GM12878 (cell line): ENCODE data around the gene TTLL11. TPM values are rescaled to one million over a fixed set of nuclear protein-coding genes. Genes with fewer than 3 reads are reported as not detected.

Experiments used
- BMI1 ChIP-seq: fragments of 450-650 bp; IDR thresholded peaks from 2 replicates; pipeline ENCODE4 v1.6.1; 2016; ENCODE audit warnings: mild to moderate bottlenecking, moderate library complexity, borderline replicate concordance
- CEBPB ChIP-seq, 2 experiments: fragments of 150-350 bp in 1 of 2; IDR thresholded peaks; 2 replicates each; pipeline ENCODE4 v1.6.1; 2012 to 2014; ENCODE audit warnings: low read depth in 2 of 2, low read length in 2 of 2, borderline replicate concordance in 1 of 2, inconsistent platforms in 1 of 2
- ESRRA ChIP-seq: IDR thresholded peaks from 2 replicates; pipeline ENCODE4 v1.6.1; 2012; ENCODE audit warnings: mild to moderate bottlenecking, low read length, improper control_type of control experiment
- ETV6 ChIP-seq, 2 experiments: fragments of 450-650 bp in 1 of 2; IDR thresholded peaks in 1 of 2; conservative IDR thresholded peaks in 1 of 2; 2 replicates each; pipeline ENCODE4 v1.6.1; 2014; ENCODE audit warnings: antibody characterized with exemption in 1 of 2, borderline replicate concordance in 1 of 2, low read depth in 1 of 2, mild to moderate bottlenecking in 1 of 2, moderate library complexity in 1 of 2
- MTA3 ChIP-seq: IDR thresholded peaks from 2 replicates; pipeline ENCODE4 v1.6.1; 2012; ENCODE audit warnings: low read length, inconsistent platforms, borderline replicate concordance
- NBN ChIP-seq: fragments of 450-650 bp; IDR thresholded peaks from 2 replicates; pipeline ENCODE4 v1.6.1; 2016
- PAX8 ChIP-seq: fragments of 450-650 bp; IDR thresholded peaks from 2 replicates; pipeline ENCODE4 v1.6.1; 2017; ENCODE audit warnings: mild to moderate bottlenecking, moderate library complexity
- SREBF1 ChIP-seq: IDR thresholded peaks from 2 replicates; pipeline ENCODE4 v1.6.1; 2012; ENCODE audit warnings: mild to moderate bottlenecking, low read length
- YY1 ChIP-seq: IDR thresholded peaks from 2 replicates; pipeline ENCODE4 v1.6.1; 2011; ENCODE audit warnings: low read depth, mild to moderate bottlenecking, low read length
- ZNF622 ChIP-seq: fragments of 450-650 bp; IDR thresholded peaks from 2 replicates; pipeline ENCODE4 v1.6.1; 2017; ENCODE audit warnings: mild to moderate bottlenecking, inconsistent platforms
- polyA plus RNA-seq, 11 experiments: library from polyadenylated mRNA; depleted of rRNA in 4 of 11; unstranded in 6 of 11; stranded (reverse) in 5 of 11; fragments of >200 nt; fragmentation: Nextera tagmentation in 4 of 11; fragmentation: Illumina TruSeq in 1 of 11; extraction: Ambion mirVana in 4 of 11; extraction: Trizol in 1 of 11; gene quantifications; 1 replicate in 1 of 11; 2 replicates in 10 of 11; pipeline versions ENCODE4 v1.2.1 to v1.2.3, GENCODE V29; 2011 to 2016; ENCODE audit warnings: inconsistent platforms in 2 of 11, missing spikeins in 2 of 11, low read depth in 1 of 11
- total RNA-seq, 4 experiments: library from RNA; depleted of rRNA in 3 of 4; stranded (reverse); fragments of >200 nt in 3 of 4; fragmentation: Illumina TruSeq in 1 of 4; extraction: Trizol in 1 of 4; gene quantifications; 2 replicates each; pipeline versions ENCODE4 v1.2.1 to v1.2.3, GENCODE V29; 2013 to 2021
- TF ChIP-seq, protein P1 (sequence below): fragments of 150-350 bp; IDR thresholded peaks from 2 replicates; pipeline ENCODE4 v1.6.1; 2016; ENCODE audit warnings: low read depth, low read length
- TF ChIP-seq, protein P2 (sequence below): fragments of 450-650 bp; formaldehyde crosslinking; IDR thresholded peaks from 2 replicates; pipeline ENCODE4 v1.5.0; 2022; ENCODE audit warnings: mild to moderate bottlenecking, missing genetic modification characterization
- TF ChIP-seq, protein P3 (sequence below): IDR thresholded peaks from 2 replicates; pipeline ENCODE4 v1.6.1; 2012; ENCODE audit warnings: mild to moderate bottlenecking, low read depth, low read length
- TF ChIP-seq, protein P4 (sequence below): fragments of 450-650 bp; IDR thresholded peaks from 2 replicates; pipeline ENCODE4 v1.6.1; 2017; ENCODE audit warnings: mild to moderate bottlenecking, moderate library complexity

The TTLL11 gene
- total and polyA plus RNA-seq, 10 of the 15 experiments (the other 5 are each of a cell fraction or from before 2014, with no cell fraction given): 1.2 to 3.7 (median 2.9) TPM

DNA sequence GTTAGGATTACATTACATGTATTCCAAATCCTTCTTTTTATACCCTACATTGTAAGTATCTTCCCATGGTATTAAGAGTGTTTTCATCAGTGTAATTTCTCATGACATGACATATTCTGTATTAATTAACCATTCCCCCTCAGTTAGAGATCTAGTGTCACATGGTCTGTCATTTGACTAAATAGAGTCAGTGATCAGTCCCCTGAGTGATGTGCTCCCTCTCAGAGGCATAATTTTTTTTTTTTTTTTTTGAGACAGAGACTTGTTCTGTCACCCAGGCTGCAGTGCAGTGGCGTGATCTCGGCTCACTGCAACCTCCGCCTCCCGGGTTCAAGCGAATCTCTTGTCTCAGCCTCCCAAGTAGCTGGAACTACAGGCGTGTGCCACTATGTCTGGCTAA is 218.6 kb downstream of the TTLL11 start (continued):
- TF ChIP-seq, protein P1, sequence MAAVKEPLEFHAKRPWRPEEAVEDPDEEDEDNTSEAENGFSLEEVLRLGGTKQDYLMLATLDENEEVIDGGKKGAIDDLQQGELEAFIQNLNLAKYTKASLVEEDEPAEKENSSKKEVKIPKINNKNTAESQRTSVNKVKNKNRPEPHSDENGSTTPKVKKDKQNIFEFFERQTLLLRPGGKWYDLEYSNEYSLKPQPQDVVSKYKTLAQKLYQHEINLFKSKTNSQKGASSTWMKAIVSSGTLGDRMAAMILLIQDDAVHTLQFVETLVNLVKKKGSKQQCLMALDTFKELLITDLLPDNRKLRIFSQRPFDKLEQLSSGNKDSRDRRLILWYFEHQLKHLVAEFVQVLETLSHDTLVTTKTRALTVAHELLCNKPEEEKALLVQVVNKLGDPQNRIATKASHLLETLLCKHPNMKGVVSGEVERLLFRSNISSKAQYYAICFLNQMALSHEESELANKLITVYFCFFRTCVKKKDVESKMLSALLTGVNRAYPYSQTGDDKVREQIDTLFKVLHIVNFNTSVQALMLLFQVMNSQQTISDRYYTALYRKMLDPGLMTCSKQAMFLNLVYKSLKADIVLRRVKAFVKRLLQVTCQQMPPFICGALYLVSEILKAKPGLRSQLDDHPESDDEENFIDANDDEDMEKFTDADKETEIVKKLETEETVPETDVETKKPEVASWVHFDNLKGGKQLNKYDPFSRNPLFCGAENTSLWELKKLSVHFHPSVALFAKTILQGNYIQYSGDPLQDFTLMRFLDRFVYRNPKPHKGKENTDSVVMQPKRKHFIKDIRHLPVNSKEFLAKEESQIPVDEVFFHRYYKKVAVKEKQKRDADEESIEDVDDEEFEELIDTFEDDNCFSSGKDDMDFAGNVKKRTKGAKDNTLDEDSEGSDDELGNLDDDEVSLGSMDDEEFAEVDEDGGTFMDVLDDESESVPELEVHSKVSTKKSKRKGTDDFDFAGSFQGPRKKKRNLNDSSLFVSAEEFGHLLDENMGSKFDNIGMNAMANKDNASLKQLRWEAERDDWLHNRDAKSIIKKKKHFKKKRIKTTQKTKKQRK: no peak
- no peak for TF ChIP-seq ETV6 (conservative IDR thresholded peaks at IDR 0.05 in 1 of 2, IDR thresholded peaks at IDR 0.05 in 1 of 2; ENCODE audit: borderline replicate concordance in 1 of 2, low read depth in 1 of 2)
- TF ChIP-seq CEBPB (IDR thresholded peaks at IDR 0.05; ENCODE audit: borderline replicate concordance in 1 of 2, low read depth in 2 of 2, low read length in 2 of 2): no peak
- no peak for TF ChIP-seq BMI1
- TF ChIP-seq SREBF1: no peak
- no peak for TF ChIP-seq PAX8
- no peak for TF ChIP-seq ESRRA
- no peak for TF ChIP-seq MTA3
- TF ChIP-seq, protein P2, sequence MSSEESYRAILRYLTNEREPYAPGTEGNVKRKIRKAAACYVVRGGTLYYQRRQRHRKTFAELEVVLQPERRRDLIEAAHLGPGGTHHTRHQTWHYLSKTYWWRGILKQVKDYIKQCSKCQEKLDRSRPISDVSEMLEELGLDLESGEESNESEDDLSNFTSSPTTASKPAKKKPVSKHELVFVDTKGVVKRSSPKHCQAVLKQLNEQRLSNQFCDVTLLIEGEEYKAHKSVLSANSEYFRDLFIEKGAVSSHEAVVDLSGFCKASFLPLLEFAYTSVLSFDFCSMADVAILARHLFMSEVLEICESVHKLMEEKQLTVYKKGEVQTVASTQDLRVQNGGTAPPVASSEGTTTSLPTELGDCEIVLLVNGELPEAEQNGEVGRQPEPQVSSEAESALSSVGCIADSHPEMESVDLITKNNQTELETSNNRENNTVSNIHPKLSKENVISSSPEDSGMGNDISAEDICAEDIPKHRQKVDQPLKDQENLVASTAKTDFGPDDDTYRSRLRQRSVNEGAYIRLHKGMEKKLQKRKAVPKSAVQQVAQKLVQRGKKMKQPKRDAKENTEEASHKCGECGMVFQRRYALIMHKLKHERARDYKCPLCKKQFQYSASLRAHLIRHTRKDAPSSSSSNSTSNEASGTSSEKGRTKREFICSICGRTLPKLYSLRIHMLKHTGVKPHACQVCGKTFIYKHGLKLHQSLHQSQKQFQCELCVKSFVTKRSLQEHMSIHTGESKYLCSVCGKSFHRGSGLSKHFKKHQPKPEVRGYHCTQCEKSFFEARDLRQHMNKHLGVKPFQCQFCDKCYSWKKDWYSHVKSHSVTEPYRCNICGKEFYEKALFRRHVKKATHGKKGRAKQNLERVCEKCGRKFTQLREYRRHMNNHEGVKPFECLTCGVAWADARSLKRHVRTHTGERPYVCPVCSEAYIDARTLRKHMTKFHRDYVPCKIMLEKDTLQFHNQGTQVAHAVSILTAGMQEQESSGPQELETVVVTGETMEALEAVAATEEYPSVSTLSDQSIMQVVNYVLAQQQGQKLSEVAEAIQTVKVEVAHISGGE (CRISPR knock-in tag): no peak
- TF ChIP-seq YY1: no peak
- TF ChIP-seq, protein P3, sequence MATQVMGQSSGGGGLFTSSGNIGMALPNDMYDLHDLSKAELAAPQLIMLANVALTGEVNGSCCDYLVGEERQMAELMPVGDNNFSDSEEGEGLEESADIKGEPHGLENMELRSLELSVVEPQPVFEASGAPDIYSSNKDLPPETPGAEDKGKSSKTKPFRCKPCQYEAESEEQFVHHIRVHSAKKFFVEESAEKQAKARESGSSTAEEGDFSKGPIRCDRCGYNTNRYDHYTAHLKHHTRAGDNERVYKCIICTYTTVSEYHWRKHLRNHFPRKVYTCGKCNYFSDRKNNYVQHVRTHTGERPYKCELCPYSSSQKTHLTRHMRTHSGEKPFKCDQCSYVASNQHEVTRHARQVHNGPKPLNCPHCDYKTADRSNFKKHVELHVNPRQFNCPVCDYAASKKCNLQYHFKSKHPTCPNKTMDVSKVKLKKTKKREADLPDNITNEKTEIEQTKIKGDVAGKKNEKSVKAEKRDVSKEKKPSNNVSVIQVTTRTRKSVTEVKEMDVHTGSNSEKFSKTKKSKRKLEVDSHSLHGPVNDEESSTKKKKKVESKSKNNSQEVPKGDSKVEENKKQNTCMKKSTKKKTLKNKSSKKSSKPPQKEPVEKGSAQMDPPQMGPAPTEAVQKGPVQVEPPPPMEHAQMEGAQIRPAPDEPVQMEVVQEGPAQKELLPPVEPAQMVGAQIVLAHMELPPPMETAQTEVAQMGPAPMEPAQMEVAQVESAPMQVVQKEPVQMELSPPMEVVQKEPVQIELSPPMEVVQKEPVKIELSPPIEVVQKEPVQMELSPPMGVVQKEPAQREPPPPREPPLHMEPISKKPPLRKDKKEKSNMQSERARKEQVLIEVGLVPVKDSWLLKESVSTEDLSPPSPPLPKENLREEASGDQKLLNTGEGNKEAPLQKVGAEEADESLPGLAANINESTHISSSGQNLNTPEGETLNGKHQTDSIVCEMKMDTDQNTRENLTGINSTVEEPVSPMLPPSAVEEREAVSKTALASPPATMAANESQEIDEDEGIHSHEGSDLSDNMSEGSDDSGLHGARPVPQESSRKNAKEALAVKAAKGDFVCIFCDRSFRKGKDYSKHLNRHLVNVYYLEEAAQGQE: no peak
- no peak for TF ChIP-seq NBN
- no peak for TF ChIP-seq ZNF622
- TF ChIP-seq, protein P4, sequence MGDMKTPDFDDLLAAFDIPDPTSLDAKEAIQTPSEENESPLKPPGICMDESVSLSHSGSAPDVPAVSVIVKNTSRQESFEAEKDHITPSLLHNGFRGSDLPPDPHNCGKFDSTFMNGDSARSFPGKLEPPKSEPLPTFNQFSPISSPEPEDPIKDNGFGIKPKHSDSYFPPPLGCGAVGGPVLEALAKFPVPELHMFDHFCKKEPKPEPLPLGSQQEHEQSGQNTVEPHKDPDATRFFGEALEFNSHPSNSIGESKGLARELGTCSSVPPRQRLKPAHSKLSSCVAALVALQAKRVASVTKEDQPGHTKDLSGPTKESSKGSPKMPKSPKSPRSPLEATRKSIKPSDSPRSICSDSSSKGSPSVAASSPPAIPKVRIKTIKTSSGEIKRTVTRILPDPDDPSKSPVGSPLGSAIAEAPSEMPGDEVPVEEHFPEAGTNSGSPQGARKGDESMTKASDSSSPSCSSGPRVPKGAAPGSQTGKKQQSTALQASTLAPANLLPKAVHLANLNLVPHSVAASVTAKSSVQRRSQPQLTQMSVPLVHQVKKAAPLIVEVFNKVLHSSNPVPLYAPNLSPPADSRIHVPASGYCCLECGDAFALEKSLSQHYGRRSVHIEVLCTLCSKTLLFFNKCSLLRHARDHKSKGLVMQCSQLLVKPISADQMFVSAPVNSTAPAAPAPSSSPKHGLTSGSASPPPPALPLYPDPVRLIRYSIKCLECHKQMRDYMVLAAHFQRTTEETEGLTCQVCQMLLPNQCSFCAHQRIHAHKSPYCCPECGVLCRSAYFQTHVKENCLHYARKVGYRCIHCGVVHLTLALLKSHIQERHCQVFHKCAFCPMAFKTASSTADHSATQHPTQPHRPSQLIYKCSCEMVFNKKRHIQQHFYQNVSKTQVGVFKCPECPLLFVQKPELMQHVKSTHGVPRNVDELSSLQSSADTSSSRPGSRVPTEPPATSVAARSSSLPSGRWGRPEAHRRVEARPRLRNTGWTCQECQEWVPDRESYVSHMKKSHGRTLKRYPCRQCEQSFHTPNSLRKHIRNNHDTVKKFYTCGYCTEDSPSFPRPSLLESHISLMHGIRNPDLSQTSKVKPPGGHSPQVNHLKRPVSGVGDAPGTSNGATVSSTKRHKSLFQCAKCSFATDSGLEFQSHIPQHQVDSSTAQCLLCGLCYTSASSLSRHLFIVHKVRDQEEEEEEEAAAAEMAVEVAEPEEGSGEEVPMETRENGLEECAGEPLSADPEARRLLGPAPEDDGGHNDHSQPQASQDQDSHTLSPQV: no peak
